GM12892 (cell line): ENCODE data around the gene PIPOX.

ENCODE experiments used
- POLR2AphosphoS5 ChIP-seq: IDR thresholded peaks from 2 replicates; pipeline ENCODE4 v1.6.1; 2011; ENCODE audit warnings: low read depth, low read length, control low read depth
- TAF1 ChIP-seq: IDR thresholded peaks from 2 replicates; pipeline ENCODE4 v1.6.1; 2011; ENCODE audit warnings: low read depth, mild to moderate bottlenecking, control low read depth, low read length, borderline replicate concordance

- no peak for TF ChIP-seq TAF1
- TF ChIP-seq POLR2AphosphoS5 = no peak
These were observed 21.7 kb upstream of the PIPOX start for GRCh38 chr17:29021226-29021625.
